ENCODE results near the gene PUSL1.

Gene PUSL1

GRCh38 chr1:1278620-1279019 lies 29.8 kb upstream of the PUSL1 start:
- Histone ChIP-seq H3K4me3 (ENCODE audit: low read length) (no peak overlapping the region), H3K36me3 (ENCODE audit: control insufficient read depth, insufficient read depth, low read length) (no peaks in the 10 kb centered on the region), H3K4me1 (ENCODE audit: control insufficient read depth, insufficient read depth, low read length) (peaks cover 1% of the 10 kb centered on the region; the same call in 1 of the 2 replicates), H3K27ac (ENCODE audit: low read length) (no peak overlapping the region), H3K27me3 (ENCODE audit: control insufficient read depth, insufficient read depth, low read length) (no peaks in the 10 kb centered on the region), H3K9me3 (ENCODE audit: control insufficient read depth, insufficient read depth, low read length) (no peaks in the 10 kb centered on the region)
- DNase-seq (ENCODE audit: low read depth, low spot score): no peak
- WGBS (ENCODE audit: insufficient coverage, insufficient read length): no CpG with 5 or more reads among the region's 13 CpGs

- H3K27me3 ChIP-seq (ENCODE audit: control insufficient read depth, insufficient read depth, low read length): no peaks in the 10 kb centered on the region
- no peak overlapping the region for H3K4me3 ChIP-seq (ENCODE audit: low read length)
- WGBS (ENCODE audit: insufficient coverage, insufficient read length): no CpG with 5 or more reads among the region's 17 CpGs
- no peak for DNase-seq (ENCODE audit: low read depth, low spot score)
- no peaks in the 10 kb centered on the region for H3K36me3 ChIP-seq (ENCODE audit: control insufficient read depth, insufficient read depth, low read length)
- H3K4me1 ChIP-seq (ENCODE audit: control insufficient read depth, insufficient read depth, low read length): peaks cover 1% of the 10 kb centered on the region; the same call in 1 of the 2 replicates
- no peaks in the 10 kb centered on the region for H3K9me3 ChIP-seq (ENCODE audit: control insufficient read depth, insufficient read depth, low read length)
- no peak overlapping the region for H3K27ac ChIP-seq (ENCODE audit: low read length)
These were observed 29.4 kb upstream of the PUSL1 start for GRCh38 chr1:1279028-1279427.

- H3K4me3 ChIP-seq (ENCODE audit: low read length): no peak overlapping the region
- H3K27ac ChIP-seq (ENCODE audit: low read length): no peak overlapping the region
- no CpG with 5 or more reads among the region's 21 CpGs for WGBS (ENCODE audit: insufficient coverage, insufficient read length)
- H3K4me1 ChIP-seq (ENCODE audit: control insufficient read depth, insufficient read depth, low read length): no peaks in the 10 kb centered on the region; the same call in 1 of the 2 replicates
- no peaks in the 10 kb centered on the region for H3K36me3 ChIP-seq (ENCODE audit: control insufficient read depth, insufficient read depth, low read length)
- H3K9me3 ChIP-seq (ENCODE audit: control insufficient read depth, insufficient read depth, low read length): no peaks in the 10 kb centered on the region
- no peak for DNase-seq (ENCODE audit: low read depth, low spot score)
- no peaks in the 10 kb centered on the region for H3K27me3 ChIP-seq (ENCODE audit: control insufficient read depth, insufficient read depth, low read length)
These were observed 27.5 kb upstream of the PUSL1 start for GRCh38 chr1:1280782-1281481.

- DNase-seq (ENCODE audit: low read depth, low spot score): no peak
- Histone ChIP-seq H3K4me3 (ENCODE audit: low read length) (no peak overlapping the region), H3K9me3 (ENCODE audit: control insufficient read depth, insufficient read depth, low read length) (no peaks in the 10 kb centered on the region), H3K27me3 (ENCODE audit: control insufficient read depth, insufficient read depth, low read length) (no peaks in the 10 kb centered on the region), H3K36me3 (ENCODE audit: control insufficient read depth, insufficient read depth, low read length) (no peaks in the 10 kb centered on the region; the same call in 1 of the 2 replicates), H3K4me1 (ENCODE audit: control insufficient read depth, insufficient read depth, low read length) (no peaks in the 10 kb centered on the region; the same call in 1 of the 2 replicates), H3K27ac (ENCODE audit: low read length) (no peak overlapping the region)
- no CpG with 5 or more reads among the region's 26 CpGs for WGBS (ENCODE audit: insufficient coverage, insufficient read length)
These were observed 26.7 kb upstream of the PUSL1 start for GRCh38 chr1:1281533-1282321.

- no peak for DNase-seq (ENCODE audit: low read depth, low spot score)
- no peaks in the 10 kb centered on the region; the same call in 1 of the 2 replicates for H3K4me1 ChIP-seq (ENCODE audit: control insufficient read depth, insufficient read depth, low read length)
- H3K36me3 ChIP-seq (ENCODE audit: control insufficient read depth, insufficient read depth, low read length): no peaks in the 10 kb centered on the region; the same call in 1 of the 2 replicates
- H3K27me3 ChIP-seq (ENCODE audit: control insufficient read depth, insufficient read depth, low read length): no peaks in the 10 kb centered on the region
- no peak overlapping the region for H3K4me3 ChIP-seq (ENCODE audit: low read length)
- H3K9me3 ChIP-seq (ENCODE audit: control insufficient read depth, insufficient read depth, low read length): no peaks in the 10 kb centered on the region
- no CpG with 5 or more reads among the region's 14 CpGs for WGBS (ENCODE audit: insufficient coverage, insufficient read length)
- no peak overlapping the region for H3K27ac ChIP-seq (ENCODE audit: low read length)
These were observed 25.4 kb upstream of the PUSL1 start for GRCh38 chr1:1282998-1283397.

GRCh38 chr1:1283821-1284220 lies 24.6 kb upstream of the PUSL1 start:
- no peaks in the 10 kb centered on the region for H3K27me3 ChIP-seq (ENCODE audit: control insufficient read depth, insufficient read depth, low read length)
- H3K9me3 ChIP-seq (ENCODE audit: control insufficient read depth, insufficient read depth, low read length): no peaks in the 10 kb centered on the region
- no CpG with 5 or more reads among the region's 9 CpGs for WGBS (ENCODE audit: insufficient coverage, insufficient read length)
- H3K27ac ChIP-seq (ENCODE audit: low read length): no peak overlapping the region
- no peak overlapping the region for H3K4me3 ChIP-seq (ENCODE audit: low read length)
- H3K4me1 ChIP-seq (ENCODE audit: control insufficient read depth, insufficient read depth, low read length): no peaks in the 10 kb centered on the region; the same call in 1 of the 2 replicates
- DNase-seq (ENCODE audit: low read depth, low spot score): no peak
- no peaks in the 10 kb centered on the region; the same call in 1 of the 2 replicates for H3K36me3 ChIP-seq (ENCODE audit: control insufficient read depth, insufficient read depth, low read length)

GRCh38 chr1:1284221-1285101 lies 23.9 kb upstream of the PUSL1 start:
- H3K27ac ChIP-seq (ENCODE audit: low read length): no peak overlapping the region
- H3K4me1 ChIP-seq (ENCODE audit: control insufficient read depth, insufficient read depth, low read length): no peaks in the 10 kb centered on the region
- WGBS (ENCODE audit: insufficient coverage, insufficient read length): no CpG with 5 or more reads among the region's 32 CpGs

GRCh38 chr1:1285102-1285571 lies 23.3 kb upstream of the PUSL1 start:
- H3K27ac ChIP-seq (ENCODE audit: low read length): no peak overlapping the region
- no peaks in the 10 kb centered on the region; the same call in 1 of the 2 replicates for H3K36me3 ChIP-seq (ENCODE audit: control insufficient read depth, insufficient read depth, low read length)
- H3K4me1 ChIP-seq (ENCODE audit: control insufficient read depth, insufficient read depth, low read length): no peaks in the 10 kb centered on the region
- H3K27me3 ChIP-seq (ENCODE audit: control insufficient read depth, insufficient read depth, low read length): no peaks in the 10 kb centered on the region
- no peaks in the 10 kb centered on the region for H3K9me3 ChIP-seq (ENCODE audit: control insufficient read depth, insufficient read depth, low read length)
- H3K4me3 ChIP-seq (ENCODE audit: low read length): no peak overlapping the region
- DNase-seq (ENCODE audit: low read depth, low spot score): no peak
- no CpG with 5 or more reads among the region's 22 CpGs for WGBS (ENCODE audit: insufficient coverage, insufficient read length)

More at GRCh38 chr1:1284221-1285101, 23.9 kb upstream of the PUSL1 start:
- no peaks in the 10 kb centered on the region for H3K27me3 ChIP-seq (ENCODE audit: control insufficient read depth, insufficient read depth, low read length)
- no peaks in the 10 kb centered on the region for H3K9me3 ChIP-seq (ENCODE audit: control insufficient read depth, insufficient read depth, low read length)
- H3K4me3 ChIP-seq (ENCODE audit: low read length): no peak overlapping the region
- no peak for DNase-seq (ENCODE audit: low read depth, low spot score)
- no peaks in the 10 kb centered on the region; the same call in 1 of the 2 replicates for H3K36me3 ChIP-seq (ENCODE audit: control insufficient read depth, insufficient read depth, low read length)

GRCh38 chr1:1285611-1286311 lies 22.6 kb upstream of the PUSL1 start:
- Histone ChIP-seq H3K27ac (ENCODE audit: low read length) (no peak overlapping the region), H3K4me1 (ENCODE audit: control insufficient read depth, insufficient read depth, low read length) (no peaks in the 10 kb centered on the region), H3K36me3 (ENCODE audit: control insufficient read depth, insufficient read depth, low read length) (no peaks in the 10 kb centered on the region; the same call in 1 of the 2 replicates), H3K9me3 (ENCODE audit: control insufficient read depth, insufficient read depth, low read length) (no peaks in the 10 kb centered on the region), H3K27me3 (ENCODE audit: control insufficient read depth, insufficient read depth, low read length) (no peaks in the 10 kb centered on the region), H3K4me3 (ENCODE audit: low read length) (no peak overlapping the region)
- no peak for DNase-seq (ENCODE audit: low read depth, low spot score)
- no CpG with 5 or more reads among the region's 37 CpGs for WGBS (ENCODE audit: insufficient coverage, insufficient read length)

Measured in iPS DF 6.9 (cell line).